GM19238 (cell line): ENCODE results near the gene JCAD.
"Not testable (repeated sequence)": the region's sequence is repeated elsewhere in the genome, so short reads cannot be mapped to it uniquely, and the experiment has no call there.

ENCODE experiments used
- DNase-seq: peaks from one replicate; pipeline ENCODE4 v3.0.0; 2011; ENCODE audit warnings: low spot score; ENCODE audit not compliant: insufficient read length

JCAD gene

GRCh38 chr10:29994811-29995210 is 64.6 kb downstream of the JCAD start:
- DNase-seq: no peak

- DNase-seq: no peak
Observed at GRCh38 chr10:29993319-29993915, 66.0 kb downstream of the JCAD start.

- no peak for DNase-seq
Observed at GRCh38 chr10:29992914-29993313, 66.5 kb downstream of the JCAD start.

GRCh38 chr10:29991382-29991781 is 68.0 kb downstream of the JCAD start:
- DNase-seq: no peak

GRCh38 chr10:29987471-29987870 is 71.9 kb downstream of the JCAD start:
- DNase-seq: no peak

GRCh38 chr10:29982997-29983648 is 76.3 kb downstream of the JCAD start:
- DNase-seq: no peak

- DNase-seq: no peak
Observed at GRCh38 chr10:29981510-29981909, 77.9 kb downstream of the JCAD start.

GRCh38 chr10:29980084-29980483 is 79.3 kb downstream of the JCAD start:
- DNase-seq: no peak

GRCh38 chr10:29979421-29979779 is 80.0 kb downstream of the JCAD start:
- DNase-seq: not testable (repeated sequence)

- DNase-seq: no peak
Observed at GRCh38 chr10:29977171-29977570, 82.2 kb downstream of the JCAD start.

GRCh38 chr10:29976134-29976533 is 83.3 kb downstream of the JCAD start:
- DNase-seq: no peak

- DNase-seq: no peak
Observed at GRCh38 chr10:29974773-29975172, 84.6 kb downstream of the JCAD start.

GRCh38 chr10:29973921-29974320 is 85.5 kb downstream of the JCAD start:
- no peak for DNase-seq

GRCh38 chr10:29970576-29970975 is 88.8 kb downstream of the JCAD start:
- DNase-seq: no peak

GRCh38 chr10:29970012-29970396 is 89.4 kb downstream of the JCAD start:
- DNase-seq: no peak

- DNase-seq: no peak
Observed at GRCh38 chr10:29969255-29970011, 90.0 kb downstream of the JCAD start.

- no peak for DNase-seq
Observed at GRCh38 chr10:29968585-29968984, 90.8 kb downstream of the JCAD start.

GRCh38 chr10:29966269-29966668 is 93.1 kb downstream of the JCAD start:
- no peak for DNase-seq
